H1 (cell line): ENCODE data around the gene DHRS3. TPM values are rescaled to one million over a fixed set of nuclear protein-coding genes. Genes with fewer than 3 reads are reported as not detected.

Experiments
- CTCF ChIA-PET: fragments of 300-600 bp; sonication (Branson Sonifier 250); formaldehyde crosslinking; loops from one replicate; lab custom pipeline; 2021; ENCODE audit not compliant: partially characterized antibody; lab: Charles Lee
- POLR2A ChIA-PET: fragments of 300-600 bp; sonication (Branson Sonifier 250); formaldehyde crosslinking; loops from one replicate; lab custom pipeline; 2021; ENCODE audit warnings: inconsistent platforms; ENCODE audit not compliant: partially characterized antibody; lab: Charles Lee
- DNase-seq, 2 experiments: peaks; one replicate each; pipeline versions ENCODE4 v3.0.0 to v3.0.0-alpha.2; 2010 to 2022; ENCODE audit warnings: low spot score in 2 of 2, low read depth in 1 of 2, mixed read lengths in 1 of 2
- FAIRE-seq: peaks from 2 replicates; lab custom pipeline; 2011; peaks lifted over from hg19 to GRCh38; lab: Jason Lieb, UNC
- H2AFZ ChIP-seq: 2 replicates; pipeline ENCODE4 v1.8.1; 2012; ENCODE audit warnings: low read length, inconsistent platforms
- H2AK5ac ChIP-seq: 2 replicates; pipeline ENCODE4 v1.6.1; 2013; ENCODE audit warnings: low read depth, low read length
- H2BK120ac ChIP-seq: replicated peaks from 2 replicates; pipeline ENCODE3; 2013; ENCODE audit warnings: low read depth, low read length, inconsistent platforms
- H2BK12ac ChIP-seq: 2 replicates; pipeline ENCODE4 v1.6.1; 2013; ENCODE audit warnings: low read depth, low read length
- H2BK15ac ChIP-seq: 2 replicates; pipeline ENCODE4 v1.6.1; 2013; ENCODE audit warnings: low read length
- H2BK20ac ChIP-seq: 2 replicates; pipeline ENCODE4 v1.6.1; 2013; ENCODE audit warnings: low read length
- H2BK5ac ChIP-seq: 2 replicates; pipeline ENCODE4 v1.6.1; 2013; ENCODE audit warnings: low read depth, low read length
- H3K14ac ChIP-seq: 2 replicates; pipeline ENCODE4 v1.6.1; 2013; ENCODE audit warnings: inconsistent platforms; ENCODE audit not compliant: insufficient read length
- H3K18ac ChIP-seq: 2 replicates; pipeline ENCODE4 v1.6.1; 2013; ENCODE audit warnings: low read length; ENCODE audit errors: extremely low read depth
- H3K23ac ChIP-seq: 2 replicates; pipeline ENCODE4 v1.6.1; 2013; ENCODE audit warnings: inconsistent platforms; ENCODE audit not compliant: insufficient read length
- H3K23me2 ChIP-seq: 2 replicates; pipeline ENCODE4 v1.6.1; 2013; ENCODE audit warnings: low read depth, low read length
- H3K27ac ChIP-seq: 2 replicates; pipeline ENCODE4 v1.6.1; 2011; ENCODE audit warnings: low read depth, low read length, inconsistent platforms
- H3K27me3 ChIP-seq, 4 experiments: replicated peaks in 1 of 4; 1 replicate in 1 of 4; 2 replicates in 3 of 4; pipeline versions ENCODE4 v1.6.1 to v1.8.1; 2011 to 2013; ENCODE audit warnings: low read length in 3 of 4, mild to moderate bottlenecking in 3 of 4, inconsistent platforms in 2 of 4, mixed read lengths in 2 of 4, moderate library complexity in 1 of 4; ENCODE audit not compliant: control insufficient read depth in 3 of 4, insufficient read depth in 3 of 4; ENCODE audit errors: extremely low read depth in 1 of 4
- H3K36me3 ChIP-seq, 4 experiments: 2 replicates each; pipeline versions ENCODE4 v1.6.1 to v1.8.1; 2011 to 2013; ENCODE audit warnings: mild to moderate bottlenecking in 4 of 4, low read length in 3 of 4, moderate library complexity in 2 of 4, control low read depth in 1 of 4, inconsistent platforms in 1 of 4; ENCODE audit not compliant: insufficient read depth in 4 of 4, control insufficient read depth in 2 of 4
- H3K4ac ChIP-seq: replicated peaks from 2 replicates; pipeline ENCODE3; 2013; ENCODE audit warnings: low read length, low read depth, mixed read lengths, inconsistent platforms; ENCODE audit not compliant: insufficient read length
- H3K4me1 ChIP-seq, 4 experiments: replicated peaks in 1 of 4; 1 replicate in 1 of 4; 2 replicates in 3 of 4; pipeline versions ENCODE4 v1.6.1 to v1.8.1; 2011 to 2013; ENCODE audit warnings: low read length in 3 of 4, inconsistent platforms in 2 of 4, mixed read lengths in 1 of 4; ENCODE audit not compliant: insufficient read depth in 4 of 4, control insufficient read depth in 3 of 4
- H3K4me2 ChIP-seq, 2 experiments: 2 replicates each; pipeline versions ENCODE4 v1.6.1 to v1.8.1; 2011 to 2013; ENCODE audit warnings: low read depth in 2 of 2, low read length in 2 of 2, control low read depth in 1 of 2, inconsistent platforms in 1 of 2, mild to moderate bottlenecking in 1 of 2; ENCODE audit not compliant: insufficient read depth in 1 of 2
- H3K4me3 ChIP-seq, 4 experiments: fragments of 200-600, 300-600 bp in 1 of 4; sonication (generic), shearing (Covaris generic), sonication (Bioruptor Twin) in 1 of 4; 2 replicates each; pipeline versions ENCODE4 v1.5.1 to v1.8.1; 2011 to 2016; ENCODE audit warnings: low read length in 4 of 4, low read depth in 3 of 4, control low read depth in 2 of 4, inconsistent platforms in 2 of 4, mild to moderate bottlenecking in 2 of 4, mixed read lengths in 1 of 4, moderate library complexity in 1 of 4; ENCODE audit not compliant: insufficient read depth in 2 of 4; ENCODE audit errors: extremely low read depth in 1 of 4
- H3K56ac ChIP-seq: replicated peaks from 2 replicates; pipeline ENCODE3; 2013; ENCODE audit warnings: low read depth, mild to moderate bottlenecking, mixed read lengths, low read length, inconsistent platforms; ENCODE audit not compliant: insufficient read length
- H3K79me1 ChIP-seq: 2 replicates; pipeline ENCODE4 v1.6.1; 2013; ENCODE audit warnings: low read depth, low read length, control low read depth
- H3K79me2 ChIP-seq, 2 experiments: 2 replicates each; pipeline versions ENCODE4 v1.6.1 to v1.8.1; 2012 to 2013; ENCODE audit warnings: low read length in 2 of 2, mild to moderate bottlenecking in 2 of 2, inconsistent platforms in 1 of 2; ENCODE audit not compliant: insufficient read depth in 2 of 2, control insufficient read depth in 1 of 2
- H3K9ac ChIP-seq, 4 experiments: replicated peaks in 1 of 4; 1 replicate in 1 of 4; 2 replicates in 3 of 4; pipeline versions ENCODE4 v1.6.1 to v1.8.1; 2011 to 2013; ENCODE audit warnings: low read depth in 3 of 4, low read length in 3 of 4, control low read depth in 2 of 4, mild to moderate bottlenecking in 2 of 4, moderate library complexity in 2 of 4, inconsistent platforms in 1 of 4; ENCODE audit errors: extremely low read depth in 1 of 4
- H3K9me3 ChIP-seq, 2 experiments: 2 replicates each; pipeline versions ENCODE4 v1.6.1 to v1.8.1; 2012 to 2013; ENCODE audit warnings: mild to moderate bottlenecking in 2 of 2, moderate library complexity in 2 of 2, control low read depth in 1 of 2, inconsistent platforms in 1 of 2, low read depth in 1 of 2, low read length in 1 of 2, mixed read lengths in 1 of 2; ENCODE audit not compliant: insufficient read depth in 2 of 2
- H4K20me1 ChIP-seq, 2 experiments: replicated peaks in 1 of 2; 2 replicates each; pipeline versions ENCODE3 to v1.8.1; 2011 to 2013; ENCODE audit warnings: inconsistent platforms in 2 of 2, low read length in 2 of 2, mild to moderate bottlenecking in 1 of 2; ENCODE audit not compliant: insufficient read depth in 2 of 2, control insufficient read depth in 1 of 2
- H4K5ac ChIP-seq: 2 replicates; pipeline ENCODE4 v1.6.1; 2013; ENCODE audit warnings: low read length, low read depth, mixed read lengths, inconsistent platforms; ENCODE audit not compliant: insufficient read length
- H4K8ac ChIP-seq: 2 replicates; pipeline ENCODE4 v1.8.0; 2013; ENCODE audit warnings: mild to moderate bottlenecking, moderate library complexity, low read length, inconsistent platforms; ENCODE audit not compliant: insufficient read depth; ENCODE audit errors: extremely low read depth
- H4K91ac ChIP-seq: replicated peaks from 2 replicates; pipeline ENCODE3; 2013; ENCODE audit warnings: low read length, mixed read lengths, inconsistent platforms; ENCODE audit not compliant: insufficient read length
- BRCA1 ChIP-seq: IDR thresholded peaks from 2 replicates; pipeline ENCODE4 v1.6.1; 2012; ENCODE audit warnings: low read depth, low read length, improper control_type of control experiment
- CREB1 ChIP-seq: IDR thresholded peaks from 2 replicates; pipeline ENCODE4 v1.6.1; 2012; ENCODE audit warnings: inconsistent platforms
- EZH2 ChIP-seq: fragments of 200-600 bp; sonication (generic); IDR thresholded peaks from 2 replicates; pipeline ENCODE4 v1.7.1; 2012; ENCODE audit warnings: low read depth, mild to moderate bottlenecking, moderate library complexity, low read length, inconsistent platforms; ENCODE audit not compliant: severe bottlenecking
- GABPA ChIP-seq: IDR thresholded peaks from 2 replicates; pipeline ENCODE4 v1.6.1; 2011; ENCODE audit warnings: mild to moderate bottlenecking, low read length, moderate library complexity, borderline replicate concordance; ENCODE audit not compliant: insufficient read depth
- KDM5A ChIP-seq: fragments of 200-600 bp; IDR thresholded peaks from 2 replicates; pipeline ENCODE4 v1.7.1; 2012; ENCODE audit warnings: mild to moderate bottlenecking, low read length, inconsistent platforms, mixed read lengths
- POLR2A ChIP-seq, 2 experiments: IDR thresholded peaks; 1 replicate in 1 of 2; 2 replicates in 1 of 2; pipeline ENCODE4 v1.6.1; 2011; ENCODE audit warnings: low read depth in 2 of 2, low read length in 2 of 2, mild to moderate bottlenecking in 2 of 2; ENCODE audit errors: control extremely low read depth in 1 of 2
- POU5F1 ChIP-seq: IDR thresholded peaks from 2 replicates; pipeline ENCODE4 v1.6.1; 2011; ENCODE audit warnings: low read depth, mild to moderate bottlenecking, low read length, moderate library complexity
- RBBP5 ChIP-seq: IDR thresholded peaks from 2 replicates; pipeline ENCODE4 v1.7.1; 2012; ENCODE audit warnings: low read depth, mild to moderate bottlenecking, inconsistent platforms, low read length, moderate library complexity, borderline replicate concordance
- SRF ChIP-seq: IDR thresholded peaks from 2 replicates; pipeline ENCODE4 v1.6.1; 2011; ENCODE audit warnings: mild to moderate bottlenecking, low read depth, low read length, moderate library complexity
- TAF1 ChIP-seq: IDR thresholded peaks from 2 replicates; pipeline ENCODE4 v1.6.1; 2011; ENCODE audit warnings: mild to moderate bottlenecking, low read depth, low read length
- WGBS, 2 experiments: shearing (Covaris generic) in 1 of 2; methylation state at CpG; one replicate each; pipeline versions ENCODE4 v1.1.6 to v1.1.7; 2013 to 2015; ENCODE audit warnings: low lambda C conversion rate in 2 of 2, mixed read lengths in 2 of 2, inconsistent platforms in 1 of 2, low coverage in 1 of 2, missing lambda C conversion rate in 1 of 2; ENCODE audit not compliant: insufficient replicate concordance in 2 of 2, insufficient coverage in 1 of 2, insufficient read length in 1 of 2; ENCODE audit errors: extremely low coverage in 1 of 2, missing lambda C conversion rate in 1 of 2; 5-methylcytosine and 5-hydroxymethylcytosine counted together
- polyA plus RNA-seq, 7 experiments: library from polyadenylated mRNA; depleted of rRNA in 3 of 7; stranded (reverse) in 5 of 7; unstranded in 2 of 7; fragments of >200 nt in 5 of 7; fragments of 200-250 nt in 2 of 7; gene quantifications; 1 replicate in 5 of 7; 2 replicates in 1 of 7; 4 replicates in 1 of 7; pipeline versions ENCODE4 v1.2.1 to v1.2.3, GENCODE V29; 2011 to 2013; ENCODE audit warnings: missing spikeins in 2 of 7, mixed read lengths in 2 of 7
- total RNA-seq: library from RNA; stranded (reverse); fragmentation: NEBNext Ultra II Directional; extraction: Animal tissue kit (Norgen Biotek cat#: 25700); gene quantifications from 2 replicates; pipeline ENCODE4 v1.2.1, GENCODE V29; 2021
- TF ChIP-seq, protein P1 (sequence below): IDR thresholded peaks from 2 replicates; pipeline ENCODE4 v1.6.1; 2011; ENCODE audit warnings: low read depth, mild to moderate bottlenecking, low read length; ENCODE audit not compliant: insufficient read depth
- TF ChIP-seq, protein P2 (sequence below): IDR thresholded peaks from 2 replicates; pipeline ENCODE4 v1.6.1; 2012; ENCODE audit warnings: low read length, inconsistent platforms

Gene DHRS3
- total and polyA plus RNA-seq, 2 of the 8 experiments (the other 6 are each of a cell fraction or from before 2014, with no cell fraction given), result 32.5 to 36.4 TPM

DNA sequence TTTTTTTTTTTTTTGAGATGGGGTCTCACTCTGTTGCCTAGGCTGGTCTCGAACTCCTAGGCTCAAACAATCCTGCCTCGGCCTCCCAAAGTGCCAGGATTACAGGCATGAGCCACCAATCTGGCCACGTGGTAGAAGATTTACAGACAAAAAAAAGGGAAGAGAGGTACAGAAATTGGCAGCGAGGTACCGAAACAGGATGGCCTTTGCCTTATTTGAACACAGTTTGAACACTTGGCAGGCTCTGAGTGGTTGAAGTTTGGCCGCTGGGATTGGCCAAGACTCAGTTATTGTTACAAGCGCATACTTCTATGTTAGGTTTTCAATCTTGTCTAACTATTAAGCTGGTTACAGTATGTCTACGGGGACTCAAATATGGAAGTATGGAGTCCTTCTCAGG, 19.7 kb upstream of the DHRS3 start:
- POLR2A ChIA-PET, result interaction anchor here (0.7 kb wide), 1 partner anchor 9 kb away, joined by 3 read pairs; no protein-coding TSS in a partner anchor
- Histone ChIP-seq H3K23ac (no peak overlapping the region), H3K4me2 (no peak overlapping the region), H3K79me1 (no peaks in the 10 kb centered on the region), H2BK15ac (no peak overlapping the region), H2BK120ac (peak overlapping the region; percentile 2), H3K56ac (no peak overlapping the region), H2BK12ac (no peak overlapping the region), H3K9ac (no peak overlapping the region), H4K8ac (no peak overlapping the region), H2BK5ac (no peak overlapping the region; the same call in 1 of the 2 replicates), H3K79me2 (no peaks in the 10 kb centered on the region), H4K20me1 (no peaks in the 10 kb centered on the region), H2BK20ac (0 out of 2 replicates have a peak overlapping the region, but pooled peaks have one; percentile 26), H3K36me3 (no peaks in the 10 kb centered on the region; a peak in 1 of 8 replicates), H3K9me3 (peaks cover 0 to 9% of the 10 kb centered on the region in 2 experiments; a peak in 2 of 4 replicates), H3K4ac (no peak overlapping the region), H3K14ac (no peak overlapping the region), H2AFZ (no peak overlapping the region), H3K4me1 (peaks cover 5 to 11% (median 8%) of the 10 kb centered on the region in 4 experiments; a peak in 6 of 7 replicates), H3K4me3 (no peak overlapping the region), H3K27ac (no peak overlapping the region), H4K5ac (no peak overlapping the region), H2AK5ac (no peak overlapping the region), H3K18ac (no peak overlapping the region; the same call in 1 of the 2 replicates), H4K91ac (peak overlapping the region; percentile 11), H3K27me3 (no peaks in the 10 kb centered on the region), H3K23me2 (no peaks in the 10 kb centered on the region)
- CTCF ChIA-PET, result interaction anchor here (0.6 to 6.6 kb wide), 2 partner anchors 21 to 77 kb away, joined by 4 to 30 read pairs; no protein-coding TSS in a partner anchor
- 96% methylated on average over 8 of the region's 8 CpGs; no CpG with 5 or more reads in 1 of the 2 experiments for WGBS, 2 experiments
- TF ChIP-seq SRF, result no peak
- TF ChIP-seq, protein P1, sequence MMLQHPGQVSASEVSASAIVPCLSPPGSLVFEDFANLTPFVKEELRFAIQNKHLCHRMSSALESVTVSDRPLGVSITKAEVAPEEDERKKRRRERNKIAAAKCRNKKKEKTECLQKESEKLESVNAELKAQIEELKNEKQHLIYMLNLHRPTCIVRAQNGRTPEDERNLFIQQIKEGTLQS, result no peak
- TF ChIP-seq BRCA1, result no peak
- no peak for TF ChIP-seq KDM5A
- TF ChIP-seq GABPA, result no peak
- no peak for TF ChIP-seq EZH2
- no peak for TF ChIP-seq POU5F1
- TF ChIP-seq, protein P2, sequence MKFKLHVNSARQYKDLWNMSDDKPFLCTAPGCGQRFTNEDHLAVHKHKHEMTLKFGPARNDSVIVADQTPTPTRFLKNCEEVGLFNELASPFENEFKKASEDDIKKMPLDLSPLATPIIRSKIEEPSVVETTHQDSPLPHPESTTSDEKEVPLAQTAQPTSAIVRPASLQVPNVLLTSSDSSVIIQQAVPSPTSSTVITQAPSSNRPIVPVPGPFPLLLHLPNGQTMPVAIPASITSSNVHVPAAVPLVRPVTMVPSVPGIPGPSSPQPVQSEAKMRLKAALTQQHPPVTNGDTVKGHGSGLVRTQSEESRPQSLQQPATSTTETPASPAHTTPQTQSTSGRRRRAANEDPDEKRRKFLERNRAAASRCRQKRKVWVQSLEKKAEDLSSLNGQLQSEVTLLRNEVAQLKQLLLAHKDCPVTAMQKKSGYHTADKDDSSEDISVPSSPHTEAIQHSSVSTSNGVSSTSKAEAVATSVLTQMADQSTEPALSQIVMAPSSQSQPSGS, result no peak
- no peak for TF ChIP-seq CREB1
- TF ChIP-seq RBBP5, result no peak
- TF ChIP-seq TAF1, result no peak
- TF ChIP-seq POLR2A (IDR thresholded peaks at IDR 0.05; ENCODE audit: control extremely low read depth in 1 of 2, low read depth in 2 of 2, low read length in 2 of 2), result no peak
- DNase-seq (no peak), FAIRE-seq (no peak)
